ENCODE data around the gene KCNH5.

DNA sequence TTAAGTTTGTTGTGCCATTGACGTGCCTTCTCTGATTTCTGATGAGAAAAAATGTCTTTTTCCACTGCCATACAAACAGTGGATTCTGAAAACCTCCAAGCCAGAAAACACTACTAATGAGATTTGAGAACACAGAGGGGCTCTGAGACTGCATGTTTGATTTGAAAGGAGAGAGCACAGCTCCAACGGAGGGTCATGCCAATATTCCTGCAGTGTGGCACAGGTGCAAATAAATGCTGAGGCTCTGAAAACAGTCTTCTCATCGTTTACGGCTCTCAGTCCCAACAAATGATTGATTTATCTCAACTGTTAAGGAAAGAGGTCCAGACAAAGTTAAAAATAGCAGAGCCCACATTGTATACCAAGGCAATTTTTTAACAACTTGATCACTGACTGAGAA is 128.7 kb downstream of the KCNH5 start:
- no peak for TF ChIP-seq EZH2 (IDR thresholded peaks at IDR 0.05; ENCODE audit: borderline replicate concordance, low read depth, low read length, severe bottlenecking)
- TF ChIP-seq, protein P1, sequence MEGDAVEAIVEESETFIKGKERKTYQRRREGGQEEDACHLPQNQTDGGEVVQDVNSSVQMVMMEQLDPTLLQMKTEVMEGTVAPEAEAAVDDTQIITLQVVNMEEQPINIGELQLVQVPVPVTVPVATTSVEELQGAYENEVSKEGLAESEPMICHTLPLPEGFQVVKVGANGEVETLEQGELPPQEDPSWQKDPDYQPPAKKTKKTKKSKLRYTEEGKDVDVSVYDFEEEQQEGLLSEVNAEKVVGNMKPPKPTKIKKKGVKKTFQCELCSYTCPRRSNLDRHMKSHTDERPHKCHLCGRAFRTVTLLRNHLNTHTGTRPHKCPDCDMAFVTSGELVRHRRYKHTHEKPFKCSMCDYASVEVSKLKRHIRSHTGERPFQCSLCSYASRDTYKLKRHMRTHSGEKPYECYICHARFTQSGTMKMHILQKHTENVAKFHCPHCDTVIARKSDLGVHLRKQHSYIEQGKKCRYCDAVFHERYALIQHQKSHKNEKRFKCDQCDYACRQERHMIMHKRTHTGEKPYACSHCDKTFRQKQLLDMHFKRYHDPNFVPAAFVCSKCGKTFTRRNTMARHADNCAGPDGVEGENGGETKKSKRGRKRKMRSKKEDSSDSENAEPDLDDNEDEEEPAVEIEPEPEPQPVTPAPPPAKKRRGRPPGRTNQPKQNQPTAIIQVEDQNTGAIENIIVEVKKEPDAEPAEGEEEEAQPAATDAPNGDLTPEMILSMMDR (IDR thresholded peaks at IDR 0.05; ENCODE audit: borderline replicate concordance, extremely low read depth, low read length, poor library complexity, severe bottlenecking): no peak
